GM12878 (cell line): ENCODE data around the gene SH2D2A. TPM values are rescaled to one million over a fixed set of nuclear protein-coding genes. Genes with fewer than 3 reads are reported as not detected.

ENCODE experiments used
- NRF1 ChIP-seq: conservative IDR thresholded peaks from 2 replicates; pipeline ENCODE4 v1.6.1; 2011; ENCODE audit warnings: mild to moderate bottlenecking, low read depth, low read length, improper control_type of control experiment
- RELA ChIP-seq: fragments of 450-650 bp; IDR thresholded peaks from 2 replicates; pipeline ENCODE4 v1.8.0; 2014; ENCODE audit warnings: borderline replicate concordance; ENCODE audit not compliant: partially characterized antibody
- STAT3 ChIP-seq: IDR thresholded peaks from 2 replicates; pipeline ENCODE4 v1.6.1; 2011; ENCODE audit warnings: low read depth, low read length, improper control_type of control experiment
- TCF7 ChIP-seq: IDR thresholded peaks from 2 replicates; pipeline ENCODE4 v1.6.1; 2014; ENCODE audit warnings: antibody characterized with exemption, borderline replicate concordance
- polyA plus RNA-seq, 11 experiments: library from polyadenylated mRNA; depleted of rRNA in 4 of 11; unstranded in 6 of 11; stranded (reverse) in 5 of 11; fragments of >200 nt; fragmentation: Nextera tagmentation in 4 of 11; fragmentation: Illumina TruSeq in 1 of 11; extraction: Ambion mirVana in 4 of 11; extraction: Trizol in 1 of 11; gene quantifications; 1 replicate in 1 of 11; 2 replicates in 10 of 11; pipeline versions ENCODE4 v1.2.1 to v1.2.3, GENCODE V29; 2011 to 2016; ENCODE audit warnings: inconsistent platforms in 2 of 11, missing spikeins in 2 of 11, low read depth in 1 of 11
- total RNA-seq, 4 experiments: library from RNA; depleted of rRNA in 3 of 4; stranded (reverse); fragments of >200 nt in 3 of 4; fragmentation: Illumina TruSeq in 1 of 4; extraction: Trizol in 1 of 4; gene quantifications; 2 replicates each; pipeline versions ENCODE4 v1.2.1 to v1.2.3, GENCODE V29; 2013 to 2021
- TF ChIP-seq, protein P1 (sequence below): fragments of 150-350 bp; IDR thresholded peaks from 2 replicates; pipeline ENCODE4 v1.6.1; 2016; ENCODE audit warnings: low read depth, low read length
- TF ChIP-seq, protein P2 (sequence below): IDR thresholded peaks from 2 replicates; pipeline ENCODE4 v1.6.1; 2012; ENCODE audit warnings: low read depth, low read length, improper control_type of control experiment
- TF ChIP-seq, protein P3 (sequence below): fragments of 450-650 bp; IDR thresholded peaks from 2 replicates; pipeline ENCODE4 v1.6.1; 2018; ENCODE audit warnings: mild to moderate bottlenecking, low read depth, moderate library complexity; ENCODE audit not compliant: partially characterized antibody
- TF ChIP-seq, protein P4 (sequence below): fragments of 450-650 bp; IDR thresholded peaks from 2 replicates; pipeline ENCODE4 v1.6.1; 2017; ENCODE audit warnings: mild to moderate bottlenecking
- TF ChIP-seq, protein P5 (sequence below): IDR thresholded peaks from 2 replicates; pipeline ENCODE4 v1.6.1; 2012; ENCODE audit warnings: improper control_type of control experiment, low read depth, low read length; ENCODE audit not compliant: insufficient replicate concordance

The SH2D2A gene
- total and polyA plus RNA-seq, 10 of the 15 experiments (the other 5 are each of a cell fraction or from before 2014, with no cell fraction given): 0.72 to 15.9 (median 7.0) TPM

DNA sequence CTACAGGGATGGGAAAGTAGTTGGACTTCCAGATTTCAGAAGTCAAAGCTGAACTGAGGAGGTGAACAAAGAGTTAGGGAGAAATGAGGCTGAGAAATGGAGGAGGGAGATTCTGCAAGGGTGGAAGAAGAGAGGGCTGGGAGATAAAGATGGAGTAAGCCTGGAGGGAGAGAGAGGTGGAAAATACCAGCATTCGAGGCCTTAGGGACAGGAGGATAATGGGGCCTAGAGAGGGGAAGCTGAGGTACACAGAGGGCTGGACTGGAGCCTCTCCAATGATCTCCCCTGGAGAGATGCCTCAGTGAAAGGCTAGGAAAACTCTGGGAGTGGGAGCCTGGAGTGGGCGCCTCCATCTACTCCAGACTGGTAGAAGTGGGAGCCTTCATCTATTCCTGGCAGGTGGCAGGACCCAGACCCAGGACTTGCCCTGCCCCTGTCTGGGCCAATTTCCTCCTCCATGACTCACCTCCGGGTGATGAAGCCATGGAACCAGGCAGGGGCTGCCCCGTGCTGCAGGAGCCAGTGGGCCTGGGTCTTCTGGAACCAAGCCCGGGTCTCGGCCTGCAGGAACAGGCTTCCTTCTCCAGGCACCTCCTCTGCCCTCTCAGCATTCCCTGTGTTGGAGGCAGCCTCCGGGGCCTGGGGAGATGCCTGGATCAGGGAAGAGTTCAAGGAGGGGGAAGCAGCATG is 1.9 kb downstream of the SH2D2A start (continued):
- TF ChIP-seq, protein P1, sequence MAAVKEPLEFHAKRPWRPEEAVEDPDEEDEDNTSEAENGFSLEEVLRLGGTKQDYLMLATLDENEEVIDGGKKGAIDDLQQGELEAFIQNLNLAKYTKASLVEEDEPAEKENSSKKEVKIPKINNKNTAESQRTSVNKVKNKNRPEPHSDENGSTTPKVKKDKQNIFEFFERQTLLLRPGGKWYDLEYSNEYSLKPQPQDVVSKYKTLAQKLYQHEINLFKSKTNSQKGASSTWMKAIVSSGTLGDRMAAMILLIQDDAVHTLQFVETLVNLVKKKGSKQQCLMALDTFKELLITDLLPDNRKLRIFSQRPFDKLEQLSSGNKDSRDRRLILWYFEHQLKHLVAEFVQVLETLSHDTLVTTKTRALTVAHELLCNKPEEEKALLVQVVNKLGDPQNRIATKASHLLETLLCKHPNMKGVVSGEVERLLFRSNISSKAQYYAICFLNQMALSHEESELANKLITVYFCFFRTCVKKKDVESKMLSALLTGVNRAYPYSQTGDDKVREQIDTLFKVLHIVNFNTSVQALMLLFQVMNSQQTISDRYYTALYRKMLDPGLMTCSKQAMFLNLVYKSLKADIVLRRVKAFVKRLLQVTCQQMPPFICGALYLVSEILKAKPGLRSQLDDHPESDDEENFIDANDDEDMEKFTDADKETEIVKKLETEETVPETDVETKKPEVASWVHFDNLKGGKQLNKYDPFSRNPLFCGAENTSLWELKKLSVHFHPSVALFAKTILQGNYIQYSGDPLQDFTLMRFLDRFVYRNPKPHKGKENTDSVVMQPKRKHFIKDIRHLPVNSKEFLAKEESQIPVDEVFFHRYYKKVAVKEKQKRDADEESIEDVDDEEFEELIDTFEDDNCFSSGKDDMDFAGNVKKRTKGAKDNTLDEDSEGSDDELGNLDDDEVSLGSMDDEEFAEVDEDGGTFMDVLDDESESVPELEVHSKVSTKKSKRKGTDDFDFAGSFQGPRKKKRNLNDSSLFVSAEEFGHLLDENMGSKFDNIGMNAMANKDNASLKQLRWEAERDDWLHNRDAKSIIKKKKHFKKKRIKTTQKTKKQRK: no peak
- no peak for TF ChIP-seq RELA
- TF ChIP-seq STAT3: no peak
- TF ChIP-seq, protein P2, sequence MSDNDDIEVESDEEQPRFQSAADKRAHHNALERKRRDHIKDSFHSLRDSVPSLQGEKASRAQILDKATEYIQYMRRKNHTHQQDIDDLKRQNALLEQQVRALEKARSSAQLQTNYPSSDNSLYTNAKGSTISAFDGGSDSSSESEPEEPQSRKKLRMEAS: no peak
- TF ChIP-seq, protein P3, sequence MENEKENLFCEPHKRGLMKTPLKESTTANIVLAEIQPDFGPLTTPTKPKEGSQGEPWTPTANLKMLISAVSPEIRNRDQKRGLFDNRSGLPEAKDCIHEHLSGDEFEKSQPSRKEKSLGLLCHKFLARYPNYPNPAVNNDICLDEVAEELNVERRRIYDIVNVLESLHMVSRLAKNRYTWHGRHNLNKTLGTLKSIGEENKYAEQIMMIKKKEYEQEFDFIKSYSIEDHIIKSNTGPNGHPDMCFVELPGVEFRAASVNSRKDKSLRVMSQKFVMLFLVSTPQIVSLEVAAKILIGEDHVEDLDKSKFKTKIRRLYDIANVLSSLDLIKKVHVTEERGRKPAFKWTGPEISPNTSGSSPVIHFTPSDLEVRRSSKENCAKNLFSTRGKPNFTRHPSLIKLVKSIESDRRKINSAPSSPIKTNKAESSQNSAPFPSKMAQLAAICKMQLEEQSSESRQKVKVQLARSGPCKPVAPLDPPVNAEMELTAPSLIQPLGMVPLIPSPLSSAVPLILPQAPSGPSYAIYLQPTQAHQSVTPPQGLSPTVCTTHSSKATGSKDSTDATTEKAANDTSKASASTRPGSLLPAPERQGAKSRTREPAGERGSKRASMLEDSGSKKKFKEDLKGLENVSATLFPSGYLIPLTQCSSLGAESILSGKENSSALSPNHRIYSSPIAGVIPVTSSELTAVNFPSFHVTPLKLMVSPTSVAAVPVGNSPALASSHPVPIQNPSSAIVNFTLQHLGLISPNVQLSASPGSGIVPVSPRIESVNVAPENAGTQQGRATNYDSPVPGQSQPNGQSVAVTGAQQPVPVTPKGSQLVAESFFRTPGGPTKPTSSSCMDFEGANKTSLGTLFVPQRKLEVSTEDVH: no peak
- no peak for TF ChIP-seq NRF1
- no peak for TF ChIP-seq TCF7
- TF ChIP-seq, protein P4, sequence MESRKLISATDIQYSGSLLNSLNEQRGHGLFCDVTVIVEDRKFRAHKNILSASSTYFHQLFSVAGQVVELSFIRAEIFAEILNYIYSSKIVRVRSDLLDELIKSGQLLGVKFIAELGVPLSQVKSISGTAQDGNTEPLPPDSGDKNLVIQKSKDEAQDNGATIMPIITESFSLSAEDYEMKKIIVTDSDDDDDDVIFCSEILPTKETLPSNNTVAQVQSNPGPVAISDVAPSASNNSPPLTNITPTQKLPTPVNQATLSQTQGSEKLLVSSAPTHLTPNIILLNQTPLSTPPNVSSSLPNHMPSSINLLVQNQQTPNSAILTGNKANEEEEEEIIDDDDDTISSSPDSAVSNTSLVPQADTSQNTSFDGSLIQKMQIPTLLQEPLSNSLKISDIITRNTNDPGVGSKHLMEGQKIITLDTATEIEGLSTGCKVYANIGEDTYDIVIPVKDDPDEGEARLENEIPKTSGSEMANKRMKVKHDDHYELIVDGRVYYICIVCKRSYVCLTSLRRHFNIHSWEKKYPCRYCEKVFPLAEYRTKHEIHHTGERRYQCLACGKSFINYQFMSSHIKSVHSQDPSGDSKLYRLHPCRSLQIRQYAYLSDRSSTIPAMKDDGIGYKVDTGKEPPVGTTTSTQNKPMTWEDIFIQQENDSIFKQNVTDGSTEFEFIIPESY: no peak
- TF ChIP-seq, protein P5, sequence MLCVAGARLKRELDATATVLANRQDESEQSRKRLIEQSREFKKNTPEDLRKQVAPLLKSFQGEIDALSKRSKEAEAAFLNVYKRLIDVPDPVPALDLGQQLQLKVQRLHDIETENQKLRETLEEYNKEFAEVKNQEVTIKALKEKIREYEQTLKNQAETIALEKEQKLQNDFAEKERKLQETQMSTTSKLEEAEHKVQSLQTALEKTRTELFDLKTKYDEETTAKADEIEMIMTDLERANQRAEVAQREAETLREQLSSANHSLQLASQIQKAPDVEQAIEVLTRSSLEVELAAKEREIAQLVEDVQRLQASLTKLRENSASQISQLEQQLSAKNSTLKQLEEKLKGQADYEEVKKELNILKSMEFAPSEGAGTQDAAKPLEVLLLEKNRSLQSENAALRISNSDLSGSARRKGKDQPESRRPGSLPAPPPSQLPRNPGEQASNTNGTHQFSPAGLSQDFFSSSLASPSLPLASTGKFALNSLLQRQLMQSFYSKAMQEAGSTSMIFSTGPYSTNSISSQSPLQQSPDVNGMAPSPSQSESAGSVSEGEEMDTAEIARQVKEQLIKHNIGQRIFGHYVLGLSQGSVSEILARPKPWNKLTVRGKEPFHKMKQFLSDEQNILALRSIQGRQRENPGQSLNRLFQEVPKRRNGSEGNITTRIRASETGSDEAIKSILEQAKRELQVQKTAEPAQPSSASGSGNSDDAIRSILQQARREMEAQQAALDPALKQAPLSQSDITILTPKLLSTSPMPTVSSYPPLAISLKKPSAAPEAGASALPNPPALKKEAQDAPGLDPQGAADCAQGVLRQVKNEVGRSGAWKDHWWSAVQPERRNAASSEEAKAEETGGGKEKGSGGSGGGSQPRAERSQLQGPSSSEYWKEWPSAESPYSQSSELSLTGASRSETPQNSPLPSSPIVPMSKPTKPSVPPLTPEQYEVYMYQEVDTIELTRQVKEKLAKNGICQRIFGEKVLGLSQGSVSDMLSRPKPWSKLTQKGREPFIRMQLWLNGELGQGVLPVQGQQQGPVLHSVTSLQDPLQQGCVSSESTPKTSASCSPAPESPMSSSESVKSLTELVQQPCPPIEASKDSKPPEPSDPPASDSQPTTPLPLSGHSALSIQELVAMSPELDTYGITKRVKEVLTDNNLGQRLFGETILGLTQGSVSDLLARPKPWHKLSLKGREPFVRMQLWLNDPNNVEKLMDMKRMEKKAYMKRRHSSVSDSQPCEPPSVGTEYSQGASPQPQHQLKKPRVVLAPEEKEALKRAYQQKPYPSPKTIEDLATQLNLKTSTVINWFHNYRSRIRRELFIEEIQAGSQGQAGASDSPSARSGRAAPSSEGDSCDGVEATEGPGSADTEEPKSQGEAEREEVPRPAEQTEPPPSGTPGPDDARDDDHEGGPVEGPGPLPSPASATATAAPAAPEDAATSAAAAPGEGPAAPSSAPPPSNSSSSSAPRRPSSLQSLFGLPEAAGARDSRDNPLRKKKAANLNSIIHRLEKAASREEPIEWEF: no peak
